Measurements from ENCODE around the gene PIAS2.

PIAS2 gene

DNA sequence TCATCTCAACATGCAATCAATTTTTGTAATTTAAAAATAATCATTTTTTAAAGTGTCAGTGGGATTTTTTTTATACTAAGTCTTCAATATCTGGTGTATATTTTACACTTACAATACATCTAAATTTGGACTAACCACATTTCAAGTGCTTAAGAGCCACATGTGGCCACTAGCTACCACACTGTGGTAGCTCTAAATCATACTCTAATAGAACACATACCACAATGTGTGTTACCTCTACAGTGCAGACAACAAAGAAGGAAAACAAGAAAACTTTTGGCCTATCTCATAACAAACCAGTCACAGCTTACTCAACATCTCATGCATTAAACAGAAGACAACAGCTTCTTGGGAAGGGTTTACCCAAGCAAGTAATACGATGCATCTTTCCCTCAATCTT, 24.5 kb downstream of the PIAS2 start:
- H3K27ac ChIP-seq, result no peak overlapping the region
- H3K4me3 ChIP-seq (ENCODE audit: low read depth, low read length), result no peak overlapping the region
- H3K36me3 ChIP-seq, result peaks cover 29% of the 10 kb centered on the region
- no peak for DNase-seq
- no peaks in the 10 kb centered on the region for H3K27me3 ChIP-seq (ENCODE audit: insufficient read depth, low read depth, severe bottlenecking)
- H3K9me3 ChIP-seq (ENCODE audit: severe bottlenecking), result no peaks in the 10 kb centered on the region
- TF ChIP-seq, protein P1, sequence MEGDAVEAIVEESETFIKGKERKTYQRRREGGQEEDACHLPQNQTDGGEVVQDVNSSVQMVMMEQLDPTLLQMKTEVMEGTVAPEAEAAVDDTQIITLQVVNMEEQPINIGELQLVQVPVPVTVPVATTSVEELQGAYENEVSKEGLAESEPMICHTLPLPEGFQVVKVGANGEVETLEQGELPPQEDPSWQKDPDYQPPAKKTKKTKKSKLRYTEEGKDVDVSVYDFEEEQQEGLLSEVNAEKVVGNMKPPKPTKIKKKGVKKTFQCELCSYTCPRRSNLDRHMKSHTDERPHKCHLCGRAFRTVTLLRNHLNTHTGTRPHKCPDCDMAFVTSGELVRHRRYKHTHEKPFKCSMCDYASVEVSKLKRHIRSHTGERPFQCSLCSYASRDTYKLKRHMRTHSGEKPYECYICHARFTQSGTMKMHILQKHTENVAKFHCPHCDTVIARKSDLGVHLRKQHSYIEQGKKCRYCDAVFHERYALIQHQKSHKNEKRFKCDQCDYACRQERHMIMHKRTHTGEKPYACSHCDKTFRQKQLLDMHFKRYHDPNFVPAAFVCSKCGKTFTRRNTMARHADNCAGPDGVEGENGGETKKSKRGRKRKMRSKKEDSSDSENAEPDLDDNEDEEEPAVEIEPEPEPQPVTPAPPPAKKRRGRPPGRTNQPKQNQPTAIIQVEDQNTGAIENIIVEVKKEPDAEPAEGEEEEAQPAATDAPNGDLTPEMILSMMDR (IDR thresholded peaks at IDR 0.05; ENCODE audit: low read depth, low read length), result no peak

DNA sequence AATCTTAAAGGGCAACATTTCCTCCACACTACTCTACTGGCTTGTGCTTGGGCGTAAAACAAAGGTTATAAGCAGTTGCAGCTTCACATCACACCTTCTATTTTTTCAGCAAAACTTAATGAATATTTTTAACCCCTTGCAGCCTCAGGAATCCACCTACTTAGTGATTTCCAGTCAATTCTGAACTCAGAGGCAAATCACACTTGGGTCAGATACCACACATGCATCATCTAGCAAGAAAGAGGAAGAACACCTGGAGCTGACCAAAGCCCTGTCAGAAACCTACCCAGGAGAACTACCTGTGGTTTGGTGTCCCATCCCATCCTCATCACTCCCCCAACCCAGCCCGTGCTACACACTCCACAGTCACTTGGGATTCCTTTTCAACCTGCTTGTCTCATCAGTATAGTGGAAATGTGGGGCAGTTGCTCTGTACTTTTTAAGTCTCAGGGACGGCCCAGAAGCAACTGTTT, 25.5 kb downstream of the PIAS2 start:
- no peaks in the 10 kb centered on the region for H3K9me3 ChIP-seq (ENCODE audit: severe bottlenecking)
- no peak for DNase-seq
- H3K27ac ChIP-seq, result no peak overlapping the region
- no peak overlapping the region for H3K4me3 ChIP-seq (ENCODE audit: low read depth, low read length)
- H3K36me3 ChIP-seq, result peaks cover 29% of the 10 kb centered on the region
- TF ChIP-seq, protein P1 (IDR thresholded peaks at IDR 0.05; ENCODE audit: low read depth, low read length), result no peak
- H3K27me3 ChIP-seq (ENCODE audit: insufficient read depth, low read depth, severe bottlenecking), result no peaks in the 10 kb centered on the region

DNA sequence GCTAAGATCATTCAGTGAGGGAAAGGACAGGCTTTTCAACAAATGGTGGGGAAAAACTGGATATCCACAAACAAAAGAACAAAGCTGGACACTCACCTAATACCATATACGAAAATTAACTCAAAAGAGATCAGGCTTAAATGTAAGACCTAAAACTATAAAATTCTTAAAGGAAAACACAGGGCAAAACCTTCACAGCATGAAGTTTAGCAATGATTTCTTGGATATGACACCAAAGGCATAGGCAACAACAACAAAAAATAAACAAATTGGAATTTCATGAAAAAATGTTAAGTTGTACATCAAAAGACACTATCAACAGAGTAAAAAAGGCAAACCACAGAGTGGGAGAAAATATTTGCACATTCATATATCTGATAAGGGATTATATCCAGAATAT, 28.3 kb downstream of the PIAS2 start:
- Histone ChIP-seq H3K27me3 (ENCODE audit: insufficient read depth, low read depth, severe bottlenecking) (no peaks in the 10 kb centered on the region), H3K9me3 (ENCODE audit: severe bottlenecking) (no peaks in the 10 kb centered on the region), H3K27ac (no peak overlapping the region), H3K4me3 (ENCODE audit: low read depth, low read length) (no peak overlapping the region), H3K36me3 (peaks cover 26% of the 10 kb centered on the region)
- TF ChIP-seq, protein P1 (IDR thresholded peaks at IDR 0.05; ENCODE audit: low read depth, low read length), result no peak
- no peak for DNase-seq

DNA sequence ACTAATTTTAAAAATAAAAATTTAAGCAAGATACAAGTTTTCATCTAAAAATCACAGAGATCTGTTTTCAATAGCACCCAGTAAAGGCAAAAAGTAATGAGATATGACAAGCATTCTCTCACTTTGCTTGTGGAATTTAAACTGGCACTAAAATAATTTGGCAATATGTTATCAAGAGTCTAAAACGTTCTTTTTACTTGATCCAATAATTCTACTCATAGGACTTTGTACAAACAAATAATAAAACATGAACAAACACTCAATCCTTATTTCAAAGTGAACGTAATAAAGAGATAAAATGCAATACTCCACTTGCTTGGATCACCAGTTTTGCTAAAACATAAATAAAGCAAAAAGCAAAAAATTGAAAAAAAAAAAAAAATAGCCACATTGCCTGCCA, 30.4 kb downstream of the PIAS2 start:
- H3K27ac ChIP-seq, result no peak overlapping the region
- H3K27me3 ChIP-seq (ENCODE audit: insufficient read depth, low read depth, severe bottlenecking), result no peaks in the 10 kb centered on the region
- no peaks in the 10 kb centered on the region for H3K9me3 ChIP-seq (ENCODE audit: severe bottlenecking)
- no peak overlapping the region for H3K4me3 ChIP-seq (ENCODE audit: low read depth, low read length)
- no peak for DNase-seq
- H3K36me3 ChIP-seq, result peaks cover 26% of the 10 kb centered on the region
- TF ChIP-seq, protein P1 (IDR thresholded peaks at IDR 0.05; ENCODE audit: low read depth, low read length), result no peak

DNA sequence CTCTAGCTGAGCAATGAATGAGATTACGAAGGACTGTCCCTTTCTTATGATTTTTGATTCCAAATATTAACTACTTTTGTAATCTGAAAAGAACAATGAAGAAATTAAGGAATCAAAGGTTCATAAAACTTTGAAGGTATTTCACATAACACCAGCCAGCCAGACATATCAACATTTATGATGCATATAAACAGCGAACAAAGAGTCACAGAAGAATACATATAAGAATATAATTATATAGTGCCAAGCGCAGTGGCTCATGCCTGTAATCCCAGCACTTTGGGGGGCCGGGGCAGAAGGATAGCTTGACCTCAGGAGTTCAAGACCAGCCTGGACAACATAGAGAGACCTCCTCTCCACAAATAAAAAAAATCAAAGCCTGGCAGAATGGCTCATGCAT, 34.1 kb downstream of the PIAS2 start:
- no peak overlapping the region for H3K27ac ChIP-seq
- H3K4me3 ChIP-seq (ENCODE audit: low read depth, low read length), result no peak overlapping the region
- TF ChIP-seq, protein P1 (IDR thresholded peaks at IDR 0.05; ENCODE audit: low read depth, low read length), result no peak
- H3K27me3 ChIP-seq (ENCODE audit: insufficient read depth, low read depth, severe bottlenecking), result no peaks in the 10 kb centered on the region
- H3K36me3 ChIP-seq, result peaks cover 10% of the 10 kb centered on the region
- H3K9me3 ChIP-seq (ENCODE audit: severe bottlenecking), result peaks cover 3% of the 10 kb centered on the region
- DNase-seq, result no peak

DNA sequence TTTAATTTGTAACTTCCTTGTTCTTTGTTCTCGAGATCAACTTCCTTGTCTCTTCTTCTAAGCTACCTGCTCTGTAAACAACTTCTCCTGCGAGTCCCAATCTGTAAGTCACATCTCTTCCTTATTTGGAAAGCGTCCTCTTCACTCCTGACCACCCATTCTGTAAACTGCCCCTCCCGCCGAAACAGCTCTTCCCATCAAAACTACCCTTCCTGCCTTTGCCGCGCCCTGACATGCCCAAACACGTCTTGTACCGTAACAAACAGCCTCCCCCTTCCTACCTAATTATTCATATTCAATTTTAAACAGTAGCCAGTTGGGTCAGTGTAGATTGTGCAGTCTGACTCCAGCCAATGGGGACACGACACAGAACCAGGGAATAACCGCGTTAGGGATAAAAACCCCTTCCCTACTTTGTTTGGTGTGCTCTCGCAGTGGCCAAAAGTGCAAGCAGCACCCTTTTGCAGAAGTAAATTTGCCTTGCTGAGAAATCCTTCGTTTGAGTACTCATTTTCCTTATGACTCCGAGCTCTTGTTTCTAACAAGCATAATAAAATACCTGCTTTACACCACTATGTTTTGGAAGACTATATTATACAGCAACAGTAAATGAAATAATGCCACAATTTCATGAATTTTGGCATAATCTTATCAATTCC, 39.8 kb downstream of the PIAS2 start:
- Histone ChIP-seq H3K4me3 (ENCODE audit: low read depth, low read length) (no peak overlapping the region), H3K36me3 (peaks cover 19% of the 10 kb centered on the region), H3K27me3 (ENCODE audit: insufficient read depth, low read depth, severe bottlenecking) (no peaks in the 10 kb centered on the region), H3K27ac (no peak overlapping the region), H3K9me3 (ENCODE audit: severe bottlenecking) (peaks cover 13% of the 10 kb centered on the region)
- TF ChIP-seq, protein P1 (IDR thresholded peaks at IDR 0.05; ENCODE audit: low read depth, low read length), result no peak
- no peak for DNase-seq
